ENCODE results near the gene VWC2. TPM values are rescaled to one million over a fixed set of nuclear protein-coding genes. Genes with fewer than 3 reads are reported as not detected.

Gene VWC2
- total RNA-seq, 1 donor from 2014 or later: not detected

- Mint-ChIP-seq H3K36me3 (no peaks in the 10 kb centered on the region), H3K4me3 (no peak overlapping the region), H3K4me1 (no peaks in the 10 kb centered on the region), H3K27me3 (ENCODE audit: insufficient read depth, low read depth) (peaks cover 8% of the 10 kb centered on the region), H3K27ac (no peak overlapping the region), H3K9me3 (no peaks in the 10 kb centered on the region)
- Histone ChIP-seq H3K9ac (no peak overlapping the region), H3K9me3 (ENCODE audit: low read depth) (no peaks in the 10 kb centered on the region), H3K4me1 (no peaks in the 10 kb centered on the region), H3K27me3 (no peaks in the 10 kb centered on the region), H3K79me2 (ENCODE audit: low read depth) (no peaks in the 10 kb centered on the region), H3K4me3 (no peak overlapping the region), H4K20me1 (ENCODE audit: low read depth) (no peaks in the 10 kb centered on the region), H3K36me3 (no peaks in the 10 kb centered on the region), H2AFZ (replicated peaks) (no peak overlapping the region), H3K27ac (no peak overlapping the region), H3K4me2 (no peak overlapping the region), H3F3A (ENCODE audit: low read depth) (no peaks in the 10 kb centered on the region)
- DNase-seq (ENCODE audit: low spot score): no peak
- TF ChIP-seq EZH2phosphoT487 (IDR thresholded peaks at IDR 0.05): no peak
- TF ChIP-seq CTCF (IDR thresholded peaks at IDR 0.05): no peak
- no peak for TF ChIP-seq EZH2 (IDR thresholded peaks at IDR 0.05)
Measured at GRCh38 chr7:49762666-49763065, 10.8 kb upstream of the VWC2 start.

- TF ChIP-seq CTCF (IDR thresholded peaks at IDR 0.05): no peak
- no peak for TF ChIP-seq EZH2phosphoT487 (IDR thresholded peaks at IDR 0.05)
- TF ChIP-seq EZH2 (IDR thresholded peaks at IDR 0.05): no peak
- no peak overlapping the region for H3K4me3 Mint-ChIP-seq
- H3K9me3 Mint-ChIP-seq: no peaks in the 10 kb centered on the region
- Histone ChIP-seq H3K9ac (no peak overlapping the region), H3K4me3 (no peak overlapping the region), H3K27me3 (peaks cover 3% of the 10 kb centered on the region), H3K9me3 (ENCODE audit: low read depth) (no peaks in the 10 kb centered on the region), H2AFZ (replicated peaks) (no peak overlapping the region), H3K4me1 (no peaks in the 10 kb centered on the region), H3K27ac (no peak overlapping the region), H3K4me2 (no peak overlapping the region), H3F3A (ENCODE audit: low read depth) (no peaks in the 10 kb centered on the region), H3K36me3 (no peaks in the 10 kb centered on the region), H3K79me2 (ENCODE audit: low read depth) (no peaks in the 10 kb centered on the region), H4K20me1 (ENCODE audit: low read depth) (no peaks in the 10 kb centered on the region)
- DNase-seq (ENCODE audit: low spot score): no peak
- no peak overlapping the region for H3K27ac Mint-ChIP-seq
- peaks cover 8% of the 10 kb centered on the region for H3K27me3 Mint-ChIP-seq (ENCODE audit: insufficient read depth, low read depth)
- no peaks in the 10 kb centered on the region for H3K36me3 Mint-ChIP-seq
- H3K4me1 Mint-ChIP-seq: no peaks in the 10 kb centered on the region
Measured at GRCh38 chr7:49763791-49764190, 9.6 kb upstream of the VWC2 start.

- Histone ChIP-seq H3K9ac (no peak overlapping the region), H3F3A (ENCODE audit: low read depth) (no peaks in the 10 kb centered on the region), H3K9me3 (ENCODE audit: low read depth) (no peaks in the 10 kb centered on the region), H4K20me1 (ENCODE audit: low read depth) (no peaks in the 10 kb centered on the region), H3K4me2 (no peak overlapping the region), H3K4me1 (no peaks in the 10 kb centered on the region), H3K27me3 (peaks cover 33% of the 10 kb centered on the region), H3K36me3 (no peaks in the 10 kb centered on the region), H3K27ac (no peak overlapping the region), H3K4me3 (no peak overlapping the region), H3K79me2 (ENCODE audit: low read depth) (no peaks in the 10 kb centered on the region), H2AFZ (replicated peaks) (no peak overlapping the region)
- TF ChIP-seq EZH2phosphoT487 (IDR thresholded peaks at IDR 0.05) (no peak), EZH2 (IDR thresholded peaks at IDR 0.05) (no peak), CTCF (IDR thresholded peaks at IDR 0.05) (no peak)
- H3K9me3 Mint-ChIP-seq: no peaks in the 10 kb centered on the region
- peaks cover 2% of the 10 kb centered on the region for H3K4me1 Mint-ChIP-seq
- no peak for DNase-seq (ENCODE audit: low spot score)
- H3K27me3 Mint-ChIP-seq (ENCODE audit: insufficient read depth, low read depth): peaks cover 23% of the 10 kb centered on the region
- H3K36me3 Mint-ChIP-seq: no peaks in the 10 kb centered on the region
- no peak overlapping the region for H3K27ac Mint-ChIP-seq
- no peak overlapping the region for H3K4me3 Mint-ChIP-seq
Measured at GRCh38 chr7:49766966-49767365, 6.5 kb upstream of the VWC2 start.

All from neural progenitor cell (in vitro differentiated cells).